ENCODE data around the gene SETD7.

GRCh38 chr4:139560406-139561104 lies 4.5 kb upstream of the SETD7 start:
- TF ChIP-seq POLR2A (IDR thresholded peaks at IDR 0.05): peak in 1 of 4 donors; percentile 11
- TF ChIP-seq CTCF (IDR thresholded peaks at IDR 0.05): no peak

All from esophagus squamous epithelium (tissue), 4 donors.